Activated CD4-positive, alpha-beta T cell treated with anti-CD3 and anti-CD28 coated beads for 1 hour (primary cell): Measurements from ENCODE around the gene NAP1L4.
"Not testable (repeated sequence)": the region's sequence is repeated elsewhere in the genome, so short reads cannot be mapped to it uniquely, and the experiment has no call there.

Source experiments
- DNase-seq: peaks from one replicate; pipeline ENCODE4 v3.0.0-alpha.2; 2020

NAP1L4 gene

GRCh38 chr11:2921261-2921660 lies 70.9 kb downstream of the NAP1L4 start:
- no peak for DNase-seq

- no peak for DNase-seq
These were observed 71.8 kb downstream of the NAP1L4 start for GRCh38 chr11:2920343-2920742.

- DNase-seq, result no peak
These were observed 72.3 kb downstream of the NAP1L4 start for GRCh38 chr11:2919837-2920236.

- no peak for DNase-seq
These were observed 72.9 kb downstream of the NAP1L4 start for GRCh38 chr11:2919188-2919587.

- DNase-seq, result no peak
These were observed 74.2 kb downstream of the NAP1L4 start for GRCh38 chr11:2917842-2918490.

- DNase-seq, result no peak
These were observed 75.1 kb downstream of the NAP1L4 start for GRCh38 chr11:2916892-2917645.

- no peak for DNase-seq
These were observed 75.8 kb downstream of the NAP1L4 start for GRCh38 chr11:2916114-2916891.

- no peak for DNase-seq
These were observed 76.7 kb downstream of the NAP1L4 start for GRCh38 chr11:2915473-2915872.

GRCh38 chr11:2914455-2915195 lies 77.5 kb downstream of the NAP1L4 start:
- no peak for DNase-seq

GRCh38 chr11:2913776-2914175 lies 78.4 kb downstream of the NAP1L4 start:
- no peak for DNase-seq

GRCh38 chr11:2913019-2913431 lies 79.1 kb downstream of the NAP1L4 start:
- DNase-seq, result no peak

- DNase-seq, result no peak
These were observed 79.6 kb downstream of the NAP1L4 start for GRCh38 chr11:2912498-2912897.

- DNase-seq, result no peak
These were observed 80.2 kb downstream of the NAP1L4 start for GRCh38 chr11:2911785-2912391.

GRCh38 chr11:2911088-2911784 lies 80.9 kb downstream of the NAP1L4 start:
- no peak for DNase-seq

GRCh38 chr11:2910401-2910955 lies 81.7 kb downstream of the NAP1L4 start:
- no peak for DNase-seq

- no peak for DNase-seq
These were observed 82.8 kb downstream of the NAP1L4 start for GRCh38 chr11:2909133-2909902.

GRCh38 chr11:2908130-2908529 lies 84.0 kb downstream of the NAP1L4 start:
- DNase-seq, result no peak

- not testable (repeated sequence) for DNase-seq
These were observed 86.8 kb downstream of the NAP1L4 start for GRCh38 chr11:2905299-2905698.

GRCh38 chr11:2904153-2905052 lies 87.7 kb downstream of the NAP1L4 start:
- DNase-seq, result no peak

- no peak for DNase-seq
These were observed 88.5 kb downstream of the NAP1L4 start for GRCh38 chr11:2903672-2904011.
